ENCODE data around the gene TASOR. TPM values are rescaled to one million over a fixed set of nuclear protein-coding genes. Genes with fewer than 3 reads are reported as not detected.

The TASOR gene, protein sequence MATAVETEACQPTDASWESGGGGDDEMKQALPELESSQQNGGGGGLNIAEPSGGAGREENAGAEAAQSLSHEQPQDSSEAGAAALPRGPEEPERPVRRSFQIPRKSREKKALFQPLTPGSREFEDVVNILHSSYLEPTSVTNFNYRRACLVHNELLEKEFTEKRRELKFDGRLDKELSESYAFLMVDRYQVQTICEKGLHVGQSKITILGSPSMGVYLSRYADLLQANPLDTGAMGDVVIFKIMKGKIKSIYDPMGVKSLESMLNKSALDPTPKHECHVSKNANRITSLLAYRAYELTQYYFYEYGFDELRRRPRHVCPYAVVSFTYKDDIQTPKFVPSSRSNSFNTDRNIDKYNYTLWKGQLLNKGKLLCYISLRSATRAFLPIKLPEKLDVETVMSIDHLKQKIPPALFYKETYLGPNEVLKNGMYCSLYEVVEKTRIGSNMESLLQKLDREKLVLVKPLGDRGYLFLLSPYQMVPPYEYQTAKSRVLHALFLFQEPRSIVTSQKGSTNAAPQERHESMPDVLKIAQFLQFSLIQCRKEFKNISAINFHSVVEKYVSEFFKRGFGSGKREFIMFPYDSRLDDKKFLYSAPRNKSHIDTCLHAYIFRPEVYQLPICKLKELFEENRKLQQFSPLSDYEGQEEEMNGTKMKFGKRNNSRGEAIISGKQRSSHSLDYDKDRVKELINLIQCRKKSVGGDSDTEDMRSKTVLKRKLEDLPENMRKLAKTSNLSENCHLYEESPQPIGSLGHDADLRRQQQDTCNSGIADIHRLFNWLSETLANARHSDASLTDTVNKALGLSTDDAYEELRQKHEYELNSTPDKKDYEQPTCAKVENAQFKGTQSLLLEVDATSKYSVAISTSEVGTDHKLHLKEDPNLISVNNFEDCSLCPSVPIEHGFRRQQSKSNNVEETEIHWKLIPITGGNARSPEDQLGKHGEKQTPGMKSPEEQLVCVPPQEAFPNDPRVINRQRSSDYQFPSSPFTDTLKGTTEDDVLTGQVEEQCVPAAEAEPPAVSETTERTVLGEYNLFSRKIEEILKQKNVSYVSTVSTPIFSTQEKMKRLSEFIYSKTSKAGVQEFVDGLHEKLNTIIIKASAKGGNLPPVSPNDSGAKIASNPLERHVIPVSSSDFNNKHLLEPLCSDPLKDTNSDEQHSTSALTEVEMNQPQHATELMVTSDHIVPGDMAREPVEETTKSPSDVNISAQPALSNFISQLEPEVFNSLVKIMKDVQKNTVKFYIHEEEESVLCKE (N-terminal part only)
- total RNA-seq (2021) = 37.2 and 37.6 TPM in 2 replicates
- long read RNA-seq, full-length matches to known transcripts = 2 of 15 reads
- long read RNA-seq, partial matches to known transcripts = 8 of 15 reads
- long read RNA-seq, other reads (novel, unspliced or antisense) = 5 of 15 reads

DNA sequence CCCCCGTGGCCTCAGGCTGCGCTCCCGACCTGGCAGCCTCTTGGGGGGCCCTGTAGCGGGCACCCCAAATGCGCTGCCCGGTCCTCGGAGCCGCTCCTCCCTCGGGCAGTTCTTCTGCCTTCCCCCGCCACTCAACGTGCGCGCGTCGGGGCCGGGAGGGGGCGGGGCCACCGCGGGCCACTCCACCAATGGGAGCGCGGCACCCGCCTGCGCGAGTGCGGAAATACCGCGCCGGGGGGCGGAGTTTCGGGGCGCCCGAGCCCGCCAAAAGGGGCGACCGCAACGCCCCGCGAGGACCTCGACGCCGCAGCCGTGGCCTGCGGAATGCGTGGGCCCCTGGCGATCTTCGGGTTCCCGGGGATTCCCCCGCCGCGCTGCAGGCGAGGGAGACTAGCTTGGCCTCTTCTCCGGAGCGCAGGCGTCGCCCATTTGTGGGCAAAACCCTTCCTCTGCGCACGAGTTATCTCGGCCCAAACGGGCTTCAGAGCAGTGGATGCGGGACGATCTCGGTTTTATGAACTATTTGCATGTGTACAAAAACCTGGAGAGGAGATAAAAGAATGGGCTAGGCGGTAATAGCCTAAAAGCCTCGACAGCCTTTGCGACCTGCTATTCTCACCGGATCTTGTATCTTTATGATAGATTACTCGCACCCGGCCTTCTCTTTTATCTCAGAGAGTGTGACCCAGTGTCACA is at the start of gene TASOR:
Gene TASOR, minus strand, starts transcription at position 144 of the 696 bp plus-strand sequence. CDS start 259 bp downstream, outside the sequence.
- no peak within 1 kb of the TSS for H2BK120ac ChIP-seq (ENCODE audit: low read depth, low read length, poor library complexity, severe bottlenecking)
- no peaks in the 10 kb centered on the region for H3K79me1 ChIP-seq (ENCODE audit: insufficient read depth, low read depth, low read length, poor library complexity, severe bottlenecking)
- TF ChIP-seq, protein P1, sequence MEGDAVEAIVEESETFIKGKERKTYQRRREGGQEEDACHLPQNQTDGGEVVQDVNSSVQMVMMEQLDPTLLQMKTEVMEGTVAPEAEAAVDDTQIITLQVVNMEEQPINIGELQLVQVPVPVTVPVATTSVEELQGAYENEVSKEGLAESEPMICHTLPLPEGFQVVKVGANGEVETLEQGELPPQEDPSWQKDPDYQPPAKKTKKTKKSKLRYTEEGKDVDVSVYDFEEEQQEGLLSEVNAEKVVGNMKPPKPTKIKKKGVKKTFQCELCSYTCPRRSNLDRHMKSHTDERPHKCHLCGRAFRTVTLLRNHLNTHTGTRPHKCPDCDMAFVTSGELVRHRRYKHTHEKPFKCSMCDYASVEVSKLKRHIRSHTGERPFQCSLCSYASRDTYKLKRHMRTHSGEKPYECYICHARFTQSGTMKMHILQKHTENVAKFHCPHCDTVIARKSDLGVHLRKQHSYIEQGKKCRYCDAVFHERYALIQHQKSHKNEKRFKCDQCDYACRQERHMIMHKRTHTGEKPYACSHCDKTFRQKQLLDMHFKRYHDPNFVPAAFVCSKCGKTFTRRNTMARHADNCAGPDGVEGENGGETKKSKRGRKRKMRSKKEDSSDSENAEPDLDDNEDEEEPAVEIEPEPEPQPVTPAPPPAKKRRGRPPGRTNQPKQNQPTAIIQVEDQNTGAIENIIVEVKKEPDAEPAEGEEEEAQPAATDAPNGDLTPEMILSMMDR (conservative IDR thresholded peaks at IDR 0.05) = no peak
- no peak within 1 kb of the TSS for H2BK5ac ChIP-seq (ENCODE audit: insufficient read length, low read length)
- H3K4me3 Mint-ChIP-seq = peak within 1 kb of the TSS; percentile 90
- H4K5ac ChIP-seq (ENCODE audit: insufficient read length, low read depth, low read length) = peak within 1 kb of the TSS; percentile 68
- H3K79me2 ChIP-seq (ENCODE audit: insufficient read depth, low read length) = no peaks in the 10 kb centered on the region; the same call in 1 of the 2 replicates
- H3K4ac ChIP-seq (ENCODE audit: low read depth, low read length) = peak within 1 kb of the TSS; percentile 28; the same call in 1 of the 2 replicates
- H2BK12ac ChIP-seq (ENCODE audit: insufficient read length, low read depth, low read length) = peak within 1 kb of the TSS; percentile 31
- peaks cover 5% of the 10 kb centered on the region; the same call in 1 of the 2 replicates for H3K27me3 ChIP-seq (ENCODE audit: insufficient read depth, low read length)
- H3K9me3 Mint-ChIP-seq = peaks cover 12% of the 10 kb centered on the region in 2 experiments
- peak within 1 kb of the TSS; percentile 99 for H3K14ac ChIP-seq (ENCODE audit: insufficient read depth, low read length)
- H4K91ac ChIP-seq (ENCODE audit: insufficient read length, low read depth, low read length) = peak within 1 kb of the TSS; percentile 79
- H3K18ac ChIP-seq (ENCODE audit: insufficient read length, low read depth, low read length) = peak within 1 kb of the TSS; percentile 98
- WGBS (ENCODE audit: extremely low coverage, insufficient read length, low lambda C conversion rate) = no CpG with 5 or more reads among the region's 68 CpGs
- no peak within 1 kb of the TSS for H2AFZ ChIP-seq (ENCODE audit: low read length)
- peak within 1 kb of the TSS; percentile 88 to 98 (median 98); a peak in 6 of 7 replicates for H3K27ac Mint-ChIP-seq
- H3K56ac ChIP-seq (ENCODE audit: insufficient read length, low read depth, low read length) = no peak within 1 kb of the TSS
- no peaks in the 10 kb centered on the region; the same call in 1 of the 2 replicates for H3K4me1 ChIP-seq (ENCODE audit: insufficient read depth, low read length)
- no peak within 1 kb of the TSS for H2BK20ac ChIP-seq (ENCODE audit: low read depth, low read length, poor library complexity, severe bottlenecking)
- no peaks in the 10 kb centered on the region for H3K23me2 ChIP-seq (ENCODE audit: insufficient read length, low read depth, low read length, poor library complexity, severe bottlenecking)
- no peak within 1 kb of the TSS for H2AK5ac ChIP-seq (ENCODE audit: insufficient read length, low read length)
- no peak within 1 kb of the TSS for H3K23ac ChIP-seq (ENCODE audit: insufficient read length, low read depth, low read length)
- peaks cover 36 to 39% of the 10 kb centered on the region in 2 experiments for H3K4me1 Mint-ChIP-seq
- H4K20me1 ChIP-seq (ENCODE audit: control insufficient read depth, insufficient read depth, insufficient read length) = no peaks in the 10 kb centered on the region
- no peak within 1 kb of the TSS for H2BK15ac ChIP-seq (ENCODE audit: low read depth, low read length)
- no peak within 1 kb of the TSS for H3T11ph ChIP-seq (ENCODE audit: low read length)
- H3K9ac ChIP-seq (ENCODE audit: extremely low read depth, insufficient read length, low read length) = peak within 1 kb of the TSS; percentile 69
- peak within 1 kb of the TSS; percentile 74 for H3K4me2 ChIP-seq (ENCODE audit: insufficient read depth, insufficient read length, low read length)
- peaks cover 15 to 29% (median 20%) of the 10 kb centered on the region in 3 experiments for H3K36me3 Mint-ChIP-seq (ENCODE audit: insufficient read depth in 1 of 3, low read depth in 3 of 3)
- peak within 1 kb of the TSS; percentile 6 for H3K27ac ChIP-seq (ENCODE audit: insufficient read length, low read depth, low read length)
- peak within 1 kb of the TSS; percentile 28 for H4K8ac ChIP-seq (replicated peaks; ENCODE audit: insufficient read length, low read depth, low read length)
- H3K9me3 ChIP-seq (ENCODE audit: control insufficient read depth, low read depth, low read length) = no peaks in the 10 kb centered on the region
- H3K27me3 Mint-ChIP-seq (ENCODE audit: low read depth) = peaks cover 48% of the 10 kb centered on the region
- DNase-seq = peak; percentile 77

Measured in H9 (cell line).